ENCODE results near the gene BRD8.

BRD8 gene

DNA sequence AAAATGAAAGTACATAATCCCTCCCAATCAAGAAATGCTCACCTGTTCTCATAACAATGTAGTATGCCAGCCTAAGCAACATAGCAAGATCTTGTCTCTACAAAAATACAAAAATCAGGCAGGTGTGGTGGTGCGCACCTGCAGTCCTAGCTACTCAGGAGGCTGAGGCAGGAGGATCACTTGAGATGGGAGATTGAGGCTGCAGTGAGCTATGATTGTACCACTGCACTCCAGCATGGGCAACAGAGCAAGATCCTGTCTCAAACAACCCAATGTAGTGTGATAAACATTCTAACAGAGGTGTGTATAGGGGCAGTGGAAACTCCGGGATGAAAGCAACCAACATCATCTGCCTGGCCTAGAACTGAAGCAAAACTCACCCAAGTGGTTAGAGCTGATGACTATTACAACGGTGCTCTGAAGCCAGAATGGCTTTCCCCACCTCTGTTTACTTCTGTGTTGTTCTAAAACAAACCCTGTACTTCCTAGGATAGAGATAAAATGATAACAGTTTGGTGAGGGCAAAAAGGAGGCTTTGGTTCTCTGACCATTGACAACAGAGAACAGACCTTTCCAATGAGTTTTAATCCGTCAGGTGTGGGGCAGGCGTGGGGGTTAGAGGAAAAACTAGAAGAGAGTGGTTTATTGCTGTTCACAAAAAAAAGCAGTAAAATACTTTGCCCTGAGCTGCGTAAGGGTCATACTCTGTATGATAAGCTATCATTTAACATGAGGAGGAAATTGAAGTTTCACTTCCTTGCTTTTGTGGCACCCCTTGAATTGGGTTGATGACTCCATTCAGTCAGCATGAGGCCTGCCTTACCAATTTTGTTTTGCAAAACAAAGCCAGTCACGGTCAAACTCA lies 75.7 kb downstream of the BRD8 start:
- DNase-seq (ENCODE audit: low spot score): peak; percentile 72

DNA sequence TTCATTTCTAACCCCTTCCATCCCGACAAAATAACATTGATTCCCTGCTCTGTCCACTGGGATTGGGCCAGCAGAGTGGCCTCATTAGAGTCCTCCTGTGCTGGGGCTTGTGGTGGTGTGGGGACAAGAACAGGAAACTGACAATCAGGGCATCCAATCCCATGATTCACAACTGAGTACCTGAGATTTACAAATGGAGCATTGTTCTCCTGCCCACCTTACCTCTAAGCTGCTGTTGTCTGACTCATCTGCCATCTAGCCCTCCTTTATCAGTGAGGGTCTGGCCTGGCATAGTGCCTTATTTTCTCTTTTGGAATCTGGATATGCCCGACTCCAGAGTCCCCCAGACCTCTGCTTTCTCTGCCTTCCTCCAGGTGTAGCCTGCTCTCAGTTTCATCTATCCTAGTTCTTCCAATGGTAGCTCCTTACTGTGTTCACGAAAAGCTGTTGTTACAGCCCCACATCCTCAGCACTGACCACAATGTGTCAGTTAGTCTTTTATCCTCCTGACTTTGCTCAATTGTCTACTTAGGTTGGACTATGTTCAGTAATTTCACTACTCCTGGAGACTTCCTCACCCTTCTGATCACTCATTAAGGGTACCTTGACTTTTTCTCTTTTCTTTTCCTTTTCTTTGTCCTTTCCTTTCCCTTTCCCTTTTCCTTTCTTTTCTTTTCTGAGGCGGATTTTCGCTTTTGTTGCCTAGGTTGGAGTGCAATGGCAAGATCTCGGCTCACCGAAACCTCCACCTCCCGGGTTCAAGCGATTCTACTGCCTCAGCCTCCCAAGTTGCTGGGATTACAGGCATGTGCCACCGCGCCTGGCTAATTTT lies 81.2 kb downstream of the BRD8 start:
- DNase-seq (ENCODE audit: low spot score): no peak

- DNase-seq (ENCODE audit: low spot score): no peak
These were observed 82.1 kb downstream of the BRD8 start for GRCh38 chr5:138096363-138096762.

DNA sequence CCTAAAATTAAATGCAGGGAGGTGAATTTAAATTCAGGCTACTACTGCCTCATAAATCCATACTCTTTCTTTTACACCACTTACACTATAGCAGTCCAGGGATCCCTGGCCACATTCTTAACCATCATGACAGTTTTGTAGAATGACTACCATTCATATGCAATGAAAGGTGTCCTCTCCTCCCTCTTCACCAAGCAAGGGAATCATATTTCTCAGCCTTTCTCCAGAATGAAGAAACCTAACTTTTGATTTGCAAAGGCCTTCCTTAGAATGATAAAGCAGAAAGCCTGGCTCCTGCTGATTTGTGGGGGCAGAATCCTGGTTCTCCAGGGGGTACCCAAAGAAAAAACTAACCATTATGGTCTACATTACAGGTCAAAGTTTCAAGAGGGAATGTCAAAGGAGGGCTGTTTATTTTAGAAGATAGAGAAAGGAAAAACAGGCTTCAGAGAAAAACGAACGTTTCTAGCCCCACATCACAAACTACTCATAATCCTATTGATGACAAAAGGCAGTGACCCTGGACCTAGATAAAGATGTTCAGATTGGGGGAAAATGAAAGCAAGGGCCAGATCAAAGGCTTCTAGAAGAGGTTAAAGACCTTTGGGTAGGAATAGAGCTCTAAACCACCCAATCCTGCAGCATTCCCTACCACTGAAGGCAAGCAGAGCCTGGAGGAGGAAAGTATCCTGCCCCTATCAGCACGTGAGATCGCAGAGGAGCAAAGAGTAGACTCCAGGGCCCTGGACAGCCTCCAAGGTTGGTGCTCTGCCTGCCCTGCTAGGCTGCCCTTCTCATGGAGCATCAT lies 83.1 kb downstream of the BRD8 start:
- DNase-seq (ENCODE audit: low spot score): no peak

DNA sequence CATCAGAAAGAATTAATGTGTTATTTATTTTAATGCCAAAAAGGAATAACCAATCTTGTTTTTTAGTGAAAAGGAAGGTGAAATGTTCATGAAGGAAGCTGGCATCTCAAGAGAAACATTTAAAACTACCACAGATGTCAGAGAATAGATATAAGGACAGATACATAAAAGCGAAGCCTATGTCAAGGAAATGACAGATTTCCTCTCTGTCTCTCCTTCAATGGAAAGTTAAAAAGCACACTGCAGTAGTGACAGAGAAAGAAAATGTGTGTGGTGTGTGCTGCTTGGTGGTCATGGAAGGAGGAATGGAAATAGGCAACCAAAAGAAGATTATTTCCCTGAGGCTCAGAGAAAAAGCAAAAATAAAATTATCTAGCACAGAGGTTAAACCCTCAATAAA lies 85.4 kb downstream of the BRD8 start:
- no peak for DNase-seq (ENCODE audit: low spot score)

GRCh38 chr5:138092301-138092700 lies 86.1 kb downstream of the BRD8 start:
- DNase-seq (ENCODE audit: low spot score): no peak

DNA sequence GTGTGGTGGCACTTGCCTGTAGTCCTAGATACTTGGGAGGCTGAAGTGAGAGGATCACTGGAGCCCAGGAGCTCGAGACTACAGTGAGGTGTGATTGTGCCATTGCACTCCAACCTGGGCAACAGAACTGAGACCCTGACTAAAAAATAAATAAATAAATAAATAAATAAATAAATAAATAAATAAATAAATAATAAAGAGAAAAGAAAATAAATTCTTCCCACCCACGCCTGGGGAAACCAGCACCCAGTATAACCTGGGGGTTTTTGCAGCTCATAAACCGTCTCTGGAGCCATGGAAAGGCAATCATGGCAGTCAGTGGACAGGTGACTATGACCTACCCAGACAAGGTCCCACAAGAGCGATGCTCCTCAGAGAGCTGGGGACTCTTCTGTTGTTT lies 86.7 kb downstream of the BRD8 start:
- DNase-seq (ENCODE audit: low spot score): no peak
